ENCODE data around the gene NKIRAS2. TPM values are rescaled to one million over a fixed set of nuclear protein-coding genes. Genes with fewer than 3 reads are reported as not detected.
A peak's percentile ranks its signal among the peaks of the same experiment; 100 is the strongest.

NKIRAS2 gene
- total and polyA plus RNA-seq, 2 of the 13 experiments (the other 11 are each of a cell fraction or from before 2014, with no cell fraction given): 27.9 to 42.0 TPM

GRCh38 chr17:42050393-42051012 lies 30.6 kb downstream of the NKIRAS2 start, which contains the start of gene C17orf113 (continued):
- TF ChIP-seq PATZ1 (CRISPR knock-in tag; IDR thresholded peaks at IDR 0.05) (peak; percentile 99), RBM39 (IDR thresholded peaks at IDR 0.05; ENCODE audit: low read depth, low read length, poor library complexity, severe bottlenecking) (peak; percentile 61), ELF3 (CRISPR knock-in tag; IDR thresholded peaks at IDR 0.05) (0 out of 2 replicates have a peak, but pooled peaks have one; percentile 27), FOXO1 (CRISPR knock-in tag; IDR thresholded peaks at IDR 0.05) (0 out of 2 replicates have a peak, but pooled peaks have one; percentile 28), ZNF274 (CRISPR knock-in tag; IDR thresholded peaks at IDR 0.05) (0 out of 2 replicates have a peak, but pooled peaks have one; percentile 31), ZNF501 (CRISPR knock-in tag; IDR thresholded peaks at IDR 0.05) (peak; percentile 54; the same call in 1 of the 2 replicates), ZNF329 (CRISPR knock-in tag; IDR thresholded peaks at IDR 0.05; ENCODE audit: low read depth) (0 out of 2 replicates have a peak, but pooled peaks have one; percentile 47), EEA1 (CRISPR knock-in tag; IDR thresholded peaks at IDR 0.05; ENCODE audit: borderline replicate concordance) (0 out of 2 replicates have a peak, but pooled peaks have one; percentile 55), ZNF616 (CRISPR knock-in tag; IDR thresholded peaks at IDR 0.05; ENCODE audit: low read depth) (peak; percentile 76; the same call in 1 of the 2 replicates), MAFF (IDR thresholded peaks at IDR 0.05; ENCODE audit: low read depth, low read length) (no peak), PHF20 (CRISPR knock-in tag; IDR thresholded peaks at IDR 0.05) (peak; percentile 49; the same call in 1 of the 2 replicates), ZNF598 (CRISPR knock-in tag; IDR thresholded peaks at IDR 0.05; ENCODE audit: borderline replicate concordance) (0 out of 2 replicates have a peak, but pooled peaks have one; percentile 12), ZMYM4 (CRISPR knock-in tag; IDR thresholded peaks at IDR 0.05) (peak; percentile 67; the same call in 1 of the 2 replicates), PPARG (CRISPR knock-in tag; conservative IDR thresholded peaks at IDR 0.05) (0 out of 2 replicates have a peak, but pooled peaks have one; percentile 10), SP1 (IDR thresholded peaks at IDR 0.05) (no peak), SP1 (CRISPR knock-in tag; IDR thresholded peaks at IDR 0.05) (peak; percentile 37; the same call in 1 of the 2 replicates), ZNF556 (CRISPR knock-in tag; IDR thresholded peaks at IDR 0.05; ENCODE audit: borderline replicate concordance) (peak; percentile 52; the same call in 1 of the 2 replicates), ZNF710 (CRISPR knock-in tag; IDR thresholded peaks at IDR 0.05; ENCODE audit: borderline replicate concordance) (peak; percentile 71; the same call in 1 of the 2 replicates), ZNF263 (CRISPR knock-in tag; IDR thresholded peaks at IDR 0.05) (peak; percentile 38; the same call in 1 of the 2 replicates), RXRB (CRISPR knock-in tag; IDR thresholded peaks at IDR 0.05; ENCODE audit: borderline replicate concordance) (0 out of 2 replicates have a peak, but pooled peaks have one; percentile 17), ETV6 (CRISPR knock-in tag; conservative IDR thresholded peaks at IDR 0.05) (peak; percentile 38; the same call in 1 of the 2 replicates)
- TF ChIP-seq, protein P1, sequence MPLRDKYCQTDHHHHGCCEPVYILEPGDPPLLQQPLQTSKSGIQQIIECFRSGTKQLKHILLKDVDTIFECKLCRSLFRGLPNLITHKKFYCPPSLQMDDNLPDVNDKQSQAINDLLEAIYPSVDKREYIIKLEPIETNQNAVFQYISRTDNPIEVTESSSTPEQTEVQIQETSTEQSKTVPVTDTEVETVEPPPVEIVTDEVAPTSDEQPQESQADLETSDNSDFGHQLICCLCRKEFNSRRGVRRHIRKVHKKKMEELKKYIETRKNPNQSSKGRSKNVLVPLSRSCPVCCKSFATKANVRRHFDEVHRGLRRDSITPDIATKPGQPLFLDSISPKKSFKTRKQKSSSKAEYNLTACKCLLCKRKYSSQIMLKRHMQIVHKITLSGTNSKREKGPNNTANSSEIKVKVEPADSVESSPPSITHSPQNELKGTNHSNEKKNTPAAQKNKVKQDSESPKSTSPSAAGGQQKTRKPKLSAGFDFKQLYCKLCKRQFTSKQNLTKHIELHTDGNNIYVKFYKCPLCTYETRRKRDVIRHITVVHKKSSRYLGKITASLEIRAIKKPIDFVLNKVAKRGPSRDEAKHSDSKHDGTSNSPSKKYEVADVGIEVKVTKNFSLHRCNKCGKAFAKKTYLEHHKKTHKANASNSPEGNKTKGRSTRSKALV (CRISPR knock-in tag; IDR thresholded peaks at IDR 0.05): peak; percentile 61; the same call in 1 of the 2 replicates
- TF ChIP-seq, protein P2, sequence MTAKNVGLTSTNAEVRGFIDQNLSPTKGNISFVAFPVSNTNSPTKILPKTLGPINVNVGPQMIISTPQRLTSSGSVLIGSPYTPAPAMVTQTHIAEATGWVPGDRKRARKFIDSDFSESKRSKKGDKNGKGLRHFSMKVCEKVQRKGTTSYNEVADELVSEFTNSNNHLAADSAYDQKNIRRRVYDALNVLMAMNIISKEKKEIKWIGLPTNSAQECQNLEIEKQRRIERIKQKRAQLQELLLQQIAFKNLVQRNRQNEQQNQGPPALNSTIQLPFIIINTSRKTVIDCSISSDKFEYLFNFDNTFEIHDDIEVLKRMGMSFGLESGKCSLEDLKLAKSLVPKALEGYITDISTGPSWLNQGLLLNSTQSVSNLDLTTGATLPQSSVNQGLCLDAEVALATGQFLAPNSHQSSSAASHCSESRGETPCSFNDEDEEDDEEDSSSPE (CRISPR knock-in tag; IDR thresholded peaks at IDR 0.05): peak; percentile 43

Data from HepG2 (cell line).